Endothelial cell of umbilical vein (primary cell): ENCODE measurements around the gene ITPRIPL2. TPM values are rescaled to one million over a fixed set of nuclear protein-coding genes. Genes with fewer than 3 reads are reported as not detected.

Experiments used
- BruUV-seq: library from RNA; stranded (reverse); fragments of 400-500 nt; replicated peaks from 2 replicates; lab custom pipeline; 2021; lab: Mats Ljungman, UMichigan
- CTCF ChIA-PET: fragments of 300-600, 350-600 bp; sonication (Branson Sonifier 250); formaldehyde crosslinking; loops from one replicate; lab custom pipeline; 2021; ENCODE audit warnings: antibody characterized with exemption, inconsistent platforms; lab: Charles Lee
- POLR2A ChIA-PET: fragments of 300-600, 350-600 bp; sonication (Branson Sonifier 250); formaldehyde crosslinking; loops from one replicate; lab custom pipeline; 2021; ENCODE audit warnings: antibody characterized with exemption, inconsistent platforms; lab: Charles Lee
- DNase-seq: peaks from one replicate; pipeline ENCODE4 v3.0.0-alpha.2; 2011; ENCODE audit warnings: low read depth, low spot score
- FAIRE-seq: peaks from 2 replicates; lab custom pipeline; 2011; peaks lifted over from hg19 to GRCh38; lab: Jason Lieb, UNC
- H2AFZ ChIP-seq: 2 replicates; pipeline ENCODE4 v1.6.0; 2012; ENCODE audit warnings: low read depth, low read length, control low read depth, inconsistent platforms
- H3K27ac ChIP-seq: 2 replicates; pipeline ENCODE4 v1.5.1; 2011; ENCODE audit warnings: low read depth, mild to moderate bottlenecking, control low read depth, low read length, moderate library complexity; ENCODE audit not compliant: insufficient read depth
- H3K27me3 ChIP-seq, 2 experiments: 2 replicates each; pipeline versions ENCODE4 v1.6.0 to v1.6.1; 2011; ENCODE audit warnings: low read length in 2 of 2, mixed read lengths in 1 of 2; ENCODE audit not compliant: control insufficient read depth in 2 of 2, insufficient read depth in 2 of 2
- H3K36me3 ChIP-seq, 2 experiments: 2 replicates in 1 of 2; 3 replicates in 1 of 2; pipeline ENCODE4 v1.5.1; 2011; ENCODE audit warnings: low read length in 2 of 2, mild to moderate bottlenecking in 1 of 2, moderate library complexity in 1 of 2; ENCODE audit not compliant: control insufficient read depth in 2 of 2, insufficient read depth in 2 of 2; ENCODE audit errors: extremely low read depth in 1 of 2
- H3K4me1 ChIP-seq: 3 replicates; pipeline ENCODE4 v1.5.1; 2011; ENCODE audit warnings: mild to moderate bottlenecking, low read length; ENCODE audit not compliant: control insufficient read depth, insufficient read depth; ENCODE audit errors: extremely low read depth
- H3K4me2 ChIP-seq: 2 replicates; pipeline ENCODE4 v1.6.1; 2011; ENCODE audit warnings: low read length, control low read depth, mixed read lengths; ENCODE audit not compliant: insufficient read depth
- H3K4me3 ChIP-seq, 3 experiments: fragments of 200-600 bp in 1 of 3; sonication (generic), shearing (Covaris generic) in 1 of 3; replicated peaks in 1 of 3; 2 replicates each; pipeline ENCODE4 v1.5.1; 2011 to 2016; ENCODE audit warnings: control low read depth in 3 of 3, low read length in 3 of 3, mild to moderate bottlenecking in 2 of 3, inconsistent platforms in 1 of 3, low read depth in 1 of 3, moderate library complexity in 1 of 3; ENCODE audit not compliant: insufficient read depth in 1 of 3
- H3K79me2 ChIP-seq: 2 replicates; pipeline ENCODE4 v1.6.0; 2012; ENCODE audit warnings: low read length, inconsistent platforms; ENCODE audit not compliant: control insufficient read depth, insufficient read depth
- H3K9ac ChIP-seq: replicated peaks from 2 replicates; pipeline ENCODE3; 2011; ENCODE audit warnings: low read length, control low read depth; ENCODE audit not compliant: insufficient read depth; ENCODE audit errors: extremely low read depth
- H3K9me1 ChIP-seq: replicated peaks from 3 replicates; pipeline ENCODE4 v1.6.0; 2011; ENCODE audit warnings: mild to moderate bottlenecking, low read length; ENCODE audit not compliant: control insufficient read depth, insufficient read depth; ENCODE audit errors: extremely low read depth
- H3K9me3 ChIP-seq: replicated peaks from 2 replicates; pipeline ENCODE4 v1.5.1; 2012; ENCODE audit warnings: low read length, inconsistent platforms; ENCODE audit not compliant: control insufficient read depth, insufficient read depth
- H4K20me1 ChIP-seq: replicated peaks from 2 replicates; pipeline ENCODE3; 2011; ENCODE audit warnings: mild to moderate bottlenecking, low read length; ENCODE audit not compliant: control insufficient read depth, insufficient read depth; ENCODE audit errors: extremely low read depth
- CTCF ChIP-seq, 2 donors: IDR thresholded peaks; 1 replicate in 1 of 2; 2 replicates in 1 of 2; pipeline ENCODE4 v1.5.1; 2011; ENCODE audit warnings: low read length in 2 of 2, mild to moderate bottlenecking in 2 of 2, moderate library complexity in 2 of 2, control low read depth in 1 of 2, inconsistent platforms in 1 of 2, low read depth in 1 of 2; ENCODE audit not compliant: insufficient read depth in 1 of 2; ENCODE audit errors: extremely low read depth in 1 of 2
- EZH2 ChIP-seq: IDR thresholded peaks from 2 replicates; pipeline ENCODE4 v1.6.1; 2012; ENCODE audit warnings: borderline replicate concordance, low read depth, mild to moderate bottlenecking, moderate library complexity, low read length, inconsistent platforms; ENCODE audit not compliant: severe bottlenecking
- FOS ChIP-seq: IDR thresholded peaks from 2 replicates; pipeline ENCODE4 v1.6.1; 2011; ENCODE audit warnings: mild to moderate bottlenecking, low read length, moderate library complexity, borderline replicate concordance; ENCODE audit not compliant: insufficient read depth
- GATA2 ChIP-seq: IDR thresholded peaks from 2 replicates; pipeline ENCODE4 v1.7.0; 2011; ENCODE audit warnings: low read depth, mild to moderate bottlenecking, moderate library complexity, mixed read lengths, low read length; ENCODE audit not compliant: insufficient read length, insufficient read depth
- JUN ChIP-seq: IDR thresholded peaks from 2 replicates; pipeline ENCODE4 v1.6.1; 2011; ENCODE audit warnings: borderline replicate concordance, low read depth; ENCODE audit not compliant: insufficient read length, insufficient read depth
- MAX ChIP-seq: IDR thresholded peaks from 2 replicates; pipeline ENCODE4 v1.6.1; 2011; ENCODE audit not compliant: insufficient read depth, insufficient read length
- MYC ChIP-seq: IDR thresholded peaks from one replicate; pipeline ENCODE4 v1.6.1; 2011; ENCODE audit warnings: mild to moderate bottlenecking, low read depth, low read length
- POLR2A ChIP-seq: IDR thresholded peaks from 2 replicates; pipeline ENCODE4 v1.6.1; 2012; ENCODE audit warnings: low read depth, mild to moderate bottlenecking, control low read depth, low read length
- POLR2AphosphoS5 ChIP-seq: IDR thresholded peaks from 2 replicates; pipeline ENCODE4 v1.6.1; 2012; ENCODE audit warnings: low read depth, mild to moderate bottlenecking, control low read depth, low read length, moderate library complexity; ENCODE audit not compliant: insufficient read depth
- dilution Hi-C: fragments of 300-500 bp; cut with MboI; formaldehyde crosslinking; loops from one replicate; pipeline ENCODE4 v1.15.0; 2019; ENCODE audit warnings: low sequenced_read_pairs; ENCODE audit not compliant: extremely low pct_ligation_motif_present
- intact Hi-C: fragments of 100-400 bp; cut with micrococcal nuclease; formaldehyde crosslinking; loops from one replicate; pipeline ENCODE4 v1.10.0; 2022
- polyA plus RNA-seq, 4 experiments: library from polyadenylated mRNA; depleted of rRNA in 3 of 4; stranded (reverse) in 3 of 4; unstranded in 1 of 4; fragments of >200 nt; gene quantifications; 2 replicates each; pipeline versions ENCODE4 v1.2.1 to v1.2.3, GENCODE V29; 2011 to 2012; ENCODE audit warnings: missing spikeins in 1 of 4
- total RNA-seq: library from RNA; stranded (reverse); gene quantifications from 2 replicates; pipeline ENCODE4 v1.2.3, GENCODE V29; 2021

The ITPRIPL2 gene
- total and polyA plus RNA-seq, 2 donors (not counting 3 experiments of a cell fraction or from before 2014, with no cell fraction given) = 10.9 to 40.8 TPM

- Histone ChIP-seq H3K27me3 (no peaks in the 10 kb centered on the region), H3K27ac (peak overlapping the region; percentile 93), H2AFZ (peak overlapping the region; percentile 13), H4K20me1 (no peaks in the 10 kb centered on the region), H3K9ac (peak overlapping the region; percentile 96), H3K4me2 (peak overlapping the region; percentile 39), H3K9me3 (no peaks in the 10 kb centered on the region), H3K4me1 (peaks cover 19% of the 10 kb centered on the region), H3K36me3 (no peaks in the 10 kb centered on the region), H3K4me3 (peak overlapping the region in 1 of 3 experiments; percentile 14), H3K79me2 (no peaks in the 10 kb centered on the region), H3K9me1 (no peaks in the 10 kb centered on the region)
- POLR2A ChIA-PET = interaction anchor here (0.6 kb wide), 1 partner anchor 1610 kb away, joined by 4 read pairs; no protein-coding TSS in a partner anchor
- DNase-seq (no peak), FAIRE-seq (no peak)
- CTCF ChIA-PET = interaction anchor here (0.8 to 7.8 kb wide), 5 partner anchors 18 to 488 kb away, joined by 3 to 132 read pairs (median 3); partner anchors contain the start of genes ARL6IP1, TMC7 and VPS35L
- TF ChIP-seq EZH2 (no peak), GATA2 (no peak), MAX (no peak), POLR2A (no peak), MYC (no peak), JUN (no peak), CTCF (IDR thresholded peaks at IDR 0.05; ENCODE audit: extremely low read depth in 1 of 2, insufficient read depth in 1 of 2, low read depth in 1 of 2, low read length in 2 of 2) (no peak), POLR2AphosphoS5 (no peak), FOS (no peak)
- dilution Hi-C loops = no loop called here
- intact Hi-C loops = loop anchor here (1.0 to 5.0 kb wide), 6 partner anchors 41 to 455 kb away; partner anchors contain the start of genes CCP110, GDE1, SMG1 and TMC7
- no TSS peak for BruUV-seq
Measured at GRCh38 chr16:19066988-19067348, 46.8 kb upstream of the ITPRIPL2 start.
